IPS-NIHi7 (cell line): ENCODE results near the gene LARGE1.

Experiments used
- DNase-seq: peaks from one replicate; pipeline ENCODE4 v3.0.0; 2012; ENCODE audit warnings: mixed read lengths; ENCODE audit errors: extremely low spot score

Gene LARGE1

DNA sequence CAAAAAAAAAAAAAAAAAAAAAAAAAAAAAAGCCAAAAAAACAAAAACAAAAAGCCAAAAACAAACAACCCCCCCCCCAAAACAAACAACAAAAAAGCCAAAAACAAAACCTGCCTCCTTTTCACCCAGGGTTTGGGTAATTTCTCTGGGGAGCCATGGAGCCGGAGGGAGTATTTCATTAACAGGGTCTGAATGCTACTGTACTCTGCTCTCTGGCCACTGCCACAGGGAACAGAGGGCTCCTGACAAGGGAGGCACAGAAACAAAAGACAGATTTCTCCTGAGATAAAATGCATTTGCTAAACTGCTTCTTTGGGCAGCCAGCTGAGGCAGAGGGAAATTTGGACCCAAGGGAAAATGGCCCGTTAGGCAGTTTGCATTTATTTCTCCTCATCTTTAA is 596.0 kb downstream of the LARGE1 start:
- DNase-seq = no peak

DNA sequence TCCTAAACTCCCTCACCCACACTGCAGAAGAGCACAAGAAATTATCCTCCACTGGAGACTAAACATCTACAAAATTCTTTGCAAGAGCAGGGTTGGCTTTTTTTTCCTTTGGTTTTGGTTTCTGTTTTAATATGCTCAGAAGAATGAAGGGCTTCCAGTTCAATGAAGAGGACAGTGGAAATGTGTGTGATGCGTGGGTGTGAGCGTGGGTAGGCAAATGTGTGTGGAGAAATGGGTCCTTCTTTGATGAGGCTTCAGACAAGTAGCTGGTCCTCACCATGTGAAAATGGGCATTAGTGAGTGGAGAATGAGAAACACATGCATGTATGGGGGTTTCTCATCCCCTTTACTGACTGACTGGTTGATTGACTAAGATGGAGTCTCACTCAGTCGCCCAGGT is 598.8 kb downstream of the LARGE1 start:
- no peak for DNase-seq

DNA sequence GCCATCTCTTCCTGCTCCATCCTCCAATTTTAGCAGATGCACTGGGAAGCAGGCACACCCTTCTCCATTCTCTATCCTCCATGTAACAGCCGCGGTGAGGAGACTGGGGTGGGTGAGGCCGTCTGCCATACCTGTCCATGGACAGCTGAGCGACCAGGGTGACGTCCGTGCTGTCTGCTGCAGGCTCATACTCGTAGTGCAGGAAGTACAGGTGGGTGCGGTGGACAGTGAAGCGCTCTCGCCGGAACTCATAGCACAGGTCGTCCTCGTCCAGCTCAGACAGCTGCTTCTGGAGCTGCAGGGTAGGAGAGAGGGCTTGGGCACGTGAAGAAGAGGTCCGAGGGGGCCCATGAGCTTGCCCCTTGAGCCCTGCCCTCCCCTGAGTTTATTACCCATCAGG is 604.3 kb downstream of the LARGE1 start:
- DNase-seq = no peak

DNA sequence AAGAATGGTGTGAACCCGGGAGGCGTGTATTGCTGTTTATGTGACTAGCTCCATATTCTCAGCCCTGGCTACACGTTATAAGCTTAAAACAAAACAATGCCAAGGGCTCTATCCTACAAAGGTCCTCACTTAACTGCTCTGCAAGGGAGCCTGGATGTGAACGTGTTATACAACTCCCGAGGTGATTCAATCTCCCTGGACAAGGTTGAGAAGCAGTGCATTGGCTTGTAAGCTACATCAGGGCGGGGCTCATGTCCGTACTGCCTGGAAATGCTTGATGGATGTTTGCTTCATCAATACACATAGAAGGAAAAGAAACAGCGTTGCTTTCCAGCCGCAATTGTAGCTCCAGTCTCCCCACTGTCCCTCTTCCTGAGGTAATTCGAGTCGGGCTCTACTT is 605.2 kb downstream of the LARGE1 start:
- DNase-seq = no peak

DNA sequence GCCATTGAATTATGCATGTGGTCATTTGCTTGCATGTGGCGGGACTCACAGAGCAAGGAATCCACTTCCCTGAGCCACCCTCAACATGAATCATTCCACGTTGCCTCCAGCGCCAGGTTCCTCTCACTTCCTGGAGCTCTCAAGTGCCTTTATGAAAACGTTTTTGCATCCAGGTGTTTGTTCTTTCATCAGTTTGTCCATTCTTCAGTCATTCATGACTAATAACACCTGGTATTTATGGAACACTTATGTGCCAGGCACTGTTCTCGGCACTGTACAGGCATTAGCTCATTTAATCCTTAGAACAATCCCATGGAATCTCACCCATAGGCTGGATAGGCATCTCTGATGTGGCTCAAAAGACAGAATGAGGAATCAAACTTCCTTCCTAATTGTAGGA is 606.0 kb downstream of the LARGE1 start:
- no peak for DNase-seq

DNA sequence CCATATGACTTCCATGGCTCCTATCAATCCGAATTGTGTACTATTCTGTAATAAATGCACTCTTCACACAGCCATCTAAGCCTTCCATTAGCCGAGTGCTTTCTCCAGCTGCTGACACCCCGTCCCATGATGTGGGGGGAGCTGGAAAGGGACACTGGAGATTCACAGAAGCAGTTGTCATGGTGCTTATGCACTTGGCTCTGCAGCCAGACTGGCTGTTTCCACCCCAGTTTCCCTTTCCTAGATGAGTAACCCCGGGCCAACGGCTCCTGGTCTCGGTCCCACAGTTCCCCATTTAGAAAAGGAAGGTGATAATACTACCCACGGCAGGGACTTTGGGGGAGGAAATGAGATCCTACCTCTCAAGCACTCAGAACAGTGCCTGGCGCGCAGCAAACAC is 617.2 kb downstream of the LARGE1 start:
- DNase-seq = no peak

DNA sequence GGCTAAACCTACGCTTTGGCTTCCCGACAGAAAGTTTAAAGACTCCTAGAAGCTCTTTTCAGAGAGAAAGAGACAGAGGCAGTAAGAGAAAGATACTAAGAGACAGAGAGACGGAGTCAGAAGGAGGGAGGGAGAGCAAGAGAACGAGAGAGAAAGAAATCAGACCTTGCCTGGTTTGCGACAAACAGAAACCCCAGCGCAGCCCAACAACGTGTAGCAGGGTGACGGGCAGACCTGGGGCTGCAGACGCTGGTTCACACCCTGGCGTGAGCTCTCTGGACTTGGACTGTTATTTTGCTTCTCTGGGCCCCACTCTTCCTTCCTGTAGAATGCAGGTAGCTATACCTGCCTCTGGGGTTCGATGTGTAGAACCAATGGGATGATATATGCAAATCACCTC is 617.7 kb downstream of the LARGE1 start:
- DNase-seq = no peak

DNA sequence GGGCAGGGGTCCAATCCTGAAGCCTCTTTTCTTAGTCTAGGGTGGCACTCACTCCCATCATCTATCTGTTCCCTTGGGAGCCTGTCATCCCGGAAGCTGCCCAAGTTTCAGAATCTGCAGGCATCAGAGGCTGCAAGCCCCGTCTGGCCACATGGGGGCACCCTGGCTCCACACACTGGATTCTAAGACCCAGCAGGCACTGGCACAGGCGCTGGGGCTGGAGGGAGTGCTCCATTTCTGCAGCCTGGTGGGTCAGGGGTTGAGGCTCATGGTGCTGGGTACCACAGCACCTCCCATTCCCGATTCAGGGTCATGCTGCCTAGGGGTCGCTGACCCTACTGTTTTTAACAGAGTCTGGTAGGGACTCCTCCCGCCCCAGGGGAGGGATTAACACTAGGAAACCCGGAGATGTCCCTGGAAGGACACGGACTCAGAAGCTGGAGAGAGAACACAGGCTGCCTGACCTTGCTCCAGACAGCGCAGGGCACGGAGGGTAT is 618.2 kb downstream of the LARGE1 start:
- peak; percentile 89 for DNase-seq

DNA sequence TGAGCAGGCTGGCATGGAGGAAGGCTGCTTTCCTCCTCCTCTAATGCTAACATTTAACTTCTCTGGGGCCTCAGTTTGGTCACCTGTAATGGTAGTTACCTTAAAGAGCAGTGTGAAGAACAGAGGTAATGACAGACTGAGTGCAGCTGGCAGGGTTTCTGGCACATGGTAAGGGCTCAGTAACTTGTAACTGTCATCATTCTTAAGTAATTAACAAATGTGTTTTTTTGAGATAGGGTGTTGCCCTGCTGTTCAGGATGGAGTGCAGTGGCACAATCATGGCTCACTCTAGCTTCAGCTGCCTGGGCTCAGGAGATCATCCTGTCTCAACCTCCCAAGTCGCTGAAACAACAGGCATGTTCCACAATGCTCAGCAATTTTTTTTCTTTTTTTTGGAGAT is 620.1 kb downstream of the LARGE1 start:
- no peak for DNase-seq

DNA sequence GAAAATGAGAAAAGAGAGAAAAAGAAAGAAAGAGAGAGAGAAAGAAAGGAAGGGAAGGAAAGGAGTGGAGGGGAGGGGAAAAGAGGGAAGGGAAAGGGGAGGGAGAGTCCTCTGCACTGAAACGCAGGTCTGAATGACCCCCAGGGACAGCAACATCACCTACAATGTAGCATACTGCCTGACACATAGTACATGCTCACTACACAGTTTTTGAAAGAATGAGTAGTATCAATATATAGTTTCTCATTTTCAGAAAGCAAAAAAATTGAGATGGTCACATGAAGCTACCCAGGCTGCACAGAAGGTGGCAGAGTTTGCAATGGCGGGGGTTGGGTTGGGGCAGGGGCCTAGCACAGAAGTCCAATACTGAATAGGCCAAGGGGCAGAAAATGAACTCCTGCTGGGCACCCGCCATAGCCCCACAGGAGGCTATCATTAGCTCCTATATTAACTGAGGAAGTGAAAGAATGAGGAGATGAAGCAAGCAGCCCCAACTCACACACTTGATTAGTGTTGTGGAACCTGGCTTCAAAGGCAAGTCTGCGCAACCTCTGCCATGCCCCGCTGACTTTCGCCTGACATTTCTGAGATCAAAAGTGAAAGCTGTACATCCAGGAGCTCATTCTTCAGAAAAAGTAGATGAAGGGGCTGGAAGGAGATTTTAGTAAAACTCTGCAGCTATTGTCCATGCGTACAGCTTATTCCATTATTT is 620.9 kb downstream of the LARGE1 start:
- DNase-seq = no peak

DNA sequence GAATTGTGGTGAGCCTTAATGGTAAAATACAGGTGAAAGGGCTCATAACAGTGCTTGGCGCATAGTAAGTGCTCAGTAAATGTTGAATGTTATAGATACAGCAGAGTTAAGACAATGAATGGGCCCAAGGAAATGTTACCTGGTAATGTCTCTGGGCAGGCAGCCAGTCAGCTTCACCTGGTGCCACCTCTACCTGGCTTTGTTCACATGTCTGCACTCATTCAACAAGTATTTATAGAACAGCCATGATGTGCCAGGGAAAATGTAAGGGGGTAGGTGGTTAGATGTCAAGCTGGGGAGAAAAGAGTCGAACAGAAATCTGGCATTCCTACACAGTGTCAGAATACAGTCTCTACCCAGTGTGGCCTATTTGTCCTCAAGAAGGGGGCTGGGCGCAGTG is 623.3 kb downstream of the LARGE1 start:
- no peak for DNase-seq

DNA sequence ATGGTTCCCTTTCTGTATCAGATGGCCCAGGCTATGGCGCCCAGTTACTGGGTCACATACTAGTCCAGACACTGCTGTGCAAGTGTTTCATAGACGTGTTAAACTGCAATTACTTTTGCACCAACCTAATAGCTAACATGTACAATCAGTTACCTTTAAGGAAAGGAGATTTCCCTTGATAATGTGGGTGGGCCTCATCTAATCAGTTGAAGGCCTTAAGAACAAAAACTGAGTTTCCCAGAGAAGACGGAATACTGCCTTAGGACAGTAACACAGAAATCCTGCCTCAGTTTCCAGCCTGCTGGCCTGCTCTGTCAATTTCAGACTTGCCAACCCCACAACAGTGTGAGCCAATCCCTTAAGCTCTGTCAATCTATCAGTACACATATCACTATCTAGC is 632.2 kb downstream of the LARGE1 start:
- no peak for DNase-seq

DNA sequence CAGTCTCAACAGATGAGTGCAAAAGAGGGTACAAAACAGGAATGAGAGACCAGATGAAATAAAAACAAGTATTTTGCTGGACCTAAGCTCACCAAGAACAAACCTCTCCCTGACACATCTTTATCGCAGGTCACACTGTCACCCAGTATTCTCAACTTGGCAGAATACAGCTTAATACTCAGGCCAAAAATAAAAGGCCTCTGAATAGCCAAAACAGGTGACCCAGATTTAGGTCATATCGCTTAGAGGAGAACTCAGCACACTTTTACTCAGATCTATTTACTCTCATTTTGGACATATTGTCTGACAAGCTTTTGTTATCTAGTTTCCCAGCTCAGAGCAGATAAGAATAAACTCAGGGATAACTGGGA is 645.2 kb downstream of the LARGE1 start:
- no peak for DNase-seq

DNA sequence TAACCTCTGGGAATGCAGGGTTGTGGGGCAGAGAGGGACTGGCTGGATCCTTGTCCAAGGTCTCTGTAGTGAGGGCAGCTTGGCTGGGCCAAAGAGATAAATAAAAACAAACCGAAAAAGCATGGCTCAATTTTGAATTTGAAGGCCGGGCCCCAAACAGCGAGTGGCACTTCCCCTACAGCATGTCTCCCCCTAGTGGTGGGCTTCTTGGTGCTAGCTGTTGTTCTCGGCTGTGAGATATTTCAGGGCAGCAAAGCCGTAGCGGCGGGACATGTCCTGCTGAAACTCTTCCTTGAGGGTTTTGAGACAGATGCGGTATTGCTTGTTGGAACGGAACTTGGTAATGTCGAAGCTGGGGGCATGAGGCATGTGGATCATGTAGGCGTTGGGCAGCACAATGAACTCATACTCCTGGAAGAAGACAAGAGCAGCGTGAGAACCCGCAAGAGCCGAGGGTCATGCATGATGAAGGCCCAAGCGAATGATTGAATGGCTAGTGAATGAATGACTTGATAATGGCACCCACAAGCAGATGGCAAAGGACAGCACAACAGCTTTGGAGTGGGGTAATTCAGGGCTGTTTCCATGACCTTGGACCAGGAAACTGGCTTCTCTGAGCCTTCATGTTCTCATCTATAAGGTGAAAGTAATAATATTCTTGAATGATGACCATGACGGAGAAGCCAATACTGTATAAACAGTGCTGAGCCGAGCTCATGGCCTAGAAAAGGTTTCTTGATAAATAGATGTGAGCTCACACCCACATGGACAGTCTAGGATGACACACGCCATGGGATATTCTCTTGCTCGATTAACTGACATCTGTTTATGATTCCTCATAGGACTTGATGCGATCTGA is 645.8 kb downstream of the LARGE1 start:
- peak; percentile 79 for DNase-seq

DNA sequence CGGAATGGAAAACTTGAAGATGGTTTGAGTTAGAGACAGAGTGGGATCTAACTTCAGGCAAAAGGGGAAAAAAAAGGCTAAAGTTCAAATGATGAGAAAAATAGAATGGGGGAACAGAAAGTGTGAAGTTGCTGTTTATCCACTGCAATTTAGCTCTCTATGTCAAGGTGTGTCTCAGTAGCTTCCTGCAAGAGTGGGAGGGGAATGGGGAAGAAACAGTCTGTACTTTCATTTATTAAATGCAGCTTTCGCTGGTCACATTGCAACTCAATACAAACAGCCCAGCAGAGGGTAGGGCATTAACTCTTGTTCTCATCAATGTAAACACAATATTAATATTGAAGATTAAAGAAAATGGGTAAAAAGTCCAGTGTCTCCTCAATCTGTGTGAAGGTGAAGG is 647.4 kb downstream of the LARGE1 start:
- DNase-seq = no peak

DNA sequence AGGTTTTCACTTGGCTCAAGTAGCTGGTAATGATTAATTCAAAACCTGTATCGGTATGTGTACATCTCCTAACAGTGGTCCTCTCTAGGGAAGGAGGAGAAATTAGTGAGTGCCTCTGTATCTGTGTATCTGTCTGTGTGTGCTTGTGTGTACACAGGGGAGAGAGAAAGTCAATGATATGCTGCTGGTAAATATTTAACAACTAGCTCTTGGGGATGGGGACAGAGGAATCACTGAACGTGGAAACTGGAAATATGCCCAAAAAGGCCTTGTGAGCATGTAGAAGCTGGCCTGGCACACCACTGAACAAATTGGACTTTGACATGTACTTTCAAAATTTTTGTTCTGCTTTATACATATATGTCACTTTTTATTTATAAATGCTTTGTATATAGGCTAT is 648.1 kb downstream of the LARGE1 start:
- no peak for DNase-seq

DNA sequence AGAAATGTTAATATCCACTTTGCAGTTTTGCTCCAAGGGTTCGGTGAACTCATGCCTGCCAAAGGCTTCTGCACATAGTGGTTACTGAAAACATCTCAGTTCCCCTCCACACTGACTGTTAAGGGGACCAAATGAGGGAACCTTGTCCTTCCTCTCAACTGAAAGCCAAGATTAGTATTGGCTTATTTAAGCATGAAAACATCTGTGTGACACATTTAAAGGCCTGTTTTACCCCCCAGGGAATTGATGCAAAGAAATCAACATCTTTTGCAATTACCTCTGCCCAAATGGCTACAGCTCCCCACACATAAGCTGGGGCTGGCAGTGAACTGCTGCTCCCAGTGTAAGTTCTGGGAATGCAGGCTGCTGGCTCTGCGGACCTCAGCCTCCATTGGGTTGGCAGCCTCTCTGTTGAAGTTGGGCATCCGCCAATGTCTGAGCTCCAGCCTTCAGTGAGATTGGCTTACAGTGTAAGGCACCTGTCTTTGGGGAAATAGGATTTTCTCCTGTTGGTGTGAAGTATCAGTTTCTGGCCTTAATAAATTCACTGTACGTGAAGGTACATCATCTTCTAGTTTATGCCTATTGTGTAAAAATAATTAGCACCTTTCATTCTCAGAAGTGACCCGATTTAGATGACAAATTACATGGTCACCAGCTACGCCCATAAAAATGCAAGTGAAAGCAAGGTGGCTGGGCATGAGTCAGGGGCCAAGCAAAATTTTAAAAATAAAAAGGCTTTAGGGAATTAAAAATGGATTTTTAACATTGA is 648.7 kb downstream of the LARGE1 start:
- no peak for DNase-seq

DNA sequence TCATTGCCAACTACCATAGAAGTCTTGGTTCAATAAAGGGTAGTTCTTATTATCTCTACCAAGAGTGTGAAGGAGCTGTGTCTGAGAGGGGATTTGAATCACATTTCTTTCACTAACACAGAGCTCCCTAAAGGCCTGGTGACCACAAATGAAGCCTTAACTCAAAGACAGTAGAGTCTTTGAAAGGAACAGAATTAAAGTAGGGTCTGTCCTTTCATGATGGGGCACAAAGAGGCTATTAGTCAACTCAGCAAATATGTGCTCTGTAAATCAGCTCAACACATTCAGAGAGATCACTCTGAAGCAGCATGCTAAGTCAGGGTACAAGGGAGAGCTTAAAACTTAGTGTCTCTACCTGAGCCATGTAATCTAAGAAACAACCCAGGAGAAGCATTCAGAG is 649.7 kb downstream of the LARGE1 start:
- DNase-seq = no peak

DNA sequence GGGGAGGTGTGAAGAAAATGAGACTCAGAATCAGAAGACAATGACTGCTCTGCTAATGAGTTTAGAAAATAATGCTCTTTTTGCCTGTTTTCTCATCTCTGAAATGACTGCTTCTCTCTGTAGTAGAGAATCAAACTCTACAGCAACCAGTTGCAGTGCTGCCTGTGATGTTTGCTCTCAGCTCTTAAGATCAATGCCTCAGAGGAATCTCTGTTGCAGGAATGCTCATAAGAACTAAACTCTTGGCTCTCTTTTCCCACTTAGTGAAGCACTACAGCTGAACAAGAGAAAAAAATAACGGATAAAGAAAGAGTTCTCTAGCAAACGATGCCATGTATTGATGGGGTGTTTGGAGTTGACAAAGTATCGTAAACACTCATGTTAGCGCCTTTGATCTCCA is 658.6 kb downstream of the LARGE1 start:
- DNase-seq = no peak

DNA sequence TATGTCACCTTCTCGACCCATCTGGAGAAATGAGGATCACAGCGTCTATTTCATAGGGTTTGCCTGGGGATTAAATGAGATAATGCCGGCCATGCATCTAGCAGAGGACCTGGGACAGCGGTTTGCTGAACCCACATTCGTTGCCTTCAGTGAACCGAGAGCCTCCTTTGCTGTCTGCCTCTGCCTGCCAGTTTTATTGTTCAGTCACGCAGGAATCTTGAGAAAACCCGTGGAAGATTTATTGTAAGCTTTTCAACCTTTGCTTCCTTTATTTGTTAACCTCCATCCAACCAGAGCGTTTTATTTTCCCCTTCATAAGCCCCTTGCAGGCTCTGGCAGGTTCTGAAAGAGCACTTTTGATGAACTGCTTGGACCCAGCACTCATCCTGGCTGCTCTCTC is 659.8 kb downstream of the LARGE1 start:
- DNase-seq = no peak

DNA sequence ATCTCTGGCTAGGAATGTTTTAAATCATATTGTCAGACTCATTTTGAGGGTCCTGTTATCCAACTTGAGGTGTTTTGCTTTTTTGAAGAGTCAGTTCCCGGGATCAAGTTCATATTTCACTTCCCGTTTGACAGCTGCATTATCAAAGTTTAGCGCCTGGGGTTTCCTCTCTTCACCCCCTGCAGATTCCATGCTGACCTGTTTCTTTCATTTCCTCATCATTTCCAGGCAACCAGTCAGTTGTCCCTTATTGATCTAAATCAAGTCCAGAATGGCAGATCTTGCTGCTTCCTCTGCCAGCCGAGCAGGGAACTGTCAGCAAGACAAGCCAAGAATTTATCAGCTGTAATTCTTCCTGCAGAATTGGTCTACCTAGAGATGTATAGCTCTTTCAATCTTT is 664.5 kb downstream of the LARGE1 start:
- no peak for DNase-seq

DNA sequence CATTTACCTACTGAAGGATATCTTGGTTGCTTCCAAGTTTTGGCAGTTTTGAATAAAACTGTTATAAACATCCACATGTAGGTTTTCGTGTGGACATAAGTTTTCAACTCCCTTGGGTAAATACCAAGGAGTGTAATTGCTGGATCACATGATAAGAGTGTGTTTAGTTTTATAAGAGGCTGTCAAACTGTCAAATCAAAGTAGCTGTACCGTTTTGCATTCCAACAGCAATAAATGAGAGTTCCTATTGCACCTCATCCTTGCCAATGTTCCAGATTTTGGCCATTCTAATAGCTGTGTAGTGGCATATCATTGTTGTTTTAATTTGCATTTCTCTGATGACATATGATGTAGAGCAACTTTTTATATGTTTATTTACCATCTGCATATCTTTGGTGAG is 671.3 kb downstream of the LARGE1 start:
- DNase-seq = no peak

DNA sequence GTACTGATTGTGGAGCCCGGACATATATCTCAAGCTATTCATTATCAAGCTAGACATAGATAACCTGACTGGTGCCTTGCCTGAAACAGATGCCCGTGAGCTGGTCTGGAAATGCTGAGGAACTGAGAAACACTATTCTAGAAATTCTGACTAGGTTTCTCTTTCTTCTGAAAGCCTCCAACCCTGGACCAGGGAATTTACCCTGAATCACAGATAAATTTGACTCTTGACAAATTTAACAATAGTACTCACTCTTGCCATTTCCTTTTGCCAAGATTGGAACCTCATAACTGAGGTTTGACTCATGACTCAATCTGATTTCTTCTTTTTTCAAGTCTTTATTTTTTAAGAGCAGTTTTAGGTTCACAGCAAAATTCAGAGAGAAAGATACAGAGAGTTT is 672.5 kb downstream of the LARGE1 start:
- no peak for DNase-seq
